Measurements from ENCODE around the gene RASGEF1B.

RASGEF1B gene

DNA sequence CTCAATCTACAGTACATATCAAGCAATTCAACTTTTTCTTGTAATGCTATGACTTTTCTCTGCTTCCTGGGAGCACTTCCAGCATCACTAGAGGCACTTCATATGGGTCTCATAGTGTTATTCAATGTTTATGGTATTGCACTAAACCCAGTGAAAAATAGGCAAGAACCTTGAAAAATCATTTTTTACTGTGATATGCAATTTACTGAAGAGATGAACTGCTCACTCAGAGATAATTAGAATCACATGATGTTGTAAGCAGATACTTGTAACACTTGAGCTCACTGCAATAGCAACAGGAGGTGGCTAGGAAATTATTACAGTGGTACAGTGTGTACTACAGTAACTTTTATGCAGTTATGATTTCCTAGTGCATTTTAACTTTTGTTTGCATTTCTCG lies 93.3 kb downstream of the RASGEF1B start:
- Histone ChIP-seq H3F3A (ENCODE audit: insufficient read depth) (no peaks in the 10 kb centered on the region), H3K4me2 (ENCODE audit: low read depth, low read length, poor library complexity, severe bottlenecking) (no peak overlapping the region), H2AFZ (ENCODE audit: low read depth, low read length, severe bottlenecking) (no peak overlapping the region), H3K36me3 (ENCODE audit: low read length) (no peaks in the 10 kb centered on the region), H3K27me3 (ENCODE audit: low read length) (no peaks in the 10 kb centered on the region), H3K27ac (ENCODE audit: low read depth, low read length) (no peak overlapping the region), H3K9me2 (replicated peaks; ENCODE audit: insufficient read depth, low read length) (no peaks in the 10 kb centered on the region), H3K9me3 (ENCODE audit: insufficient read depth, low read length) (no peaks in the 10 kb centered on the region), H3K79me2 (ENCODE audit: insufficient read depth, low read length) (no peaks in the 10 kb centered on the region), H3K9ac (ENCODE audit: low read length) (no peak overlapping the region), H3K4me3 (ENCODE audit: insufficient read depth, low read length, poor library complexity, severe bottlenecking) (no peak overlapping the region), H4K20me1 (ENCODE audit: low read depth, low read length) (no peaks in the 10 kb centered on the region)
- no peak for TF ChIP-seq EZH2phosphoT487 (conservative IDR thresholded peaks at IDR 0.05; ENCODE audit: low read length)
- TF ChIP-seq, protein P1, sequence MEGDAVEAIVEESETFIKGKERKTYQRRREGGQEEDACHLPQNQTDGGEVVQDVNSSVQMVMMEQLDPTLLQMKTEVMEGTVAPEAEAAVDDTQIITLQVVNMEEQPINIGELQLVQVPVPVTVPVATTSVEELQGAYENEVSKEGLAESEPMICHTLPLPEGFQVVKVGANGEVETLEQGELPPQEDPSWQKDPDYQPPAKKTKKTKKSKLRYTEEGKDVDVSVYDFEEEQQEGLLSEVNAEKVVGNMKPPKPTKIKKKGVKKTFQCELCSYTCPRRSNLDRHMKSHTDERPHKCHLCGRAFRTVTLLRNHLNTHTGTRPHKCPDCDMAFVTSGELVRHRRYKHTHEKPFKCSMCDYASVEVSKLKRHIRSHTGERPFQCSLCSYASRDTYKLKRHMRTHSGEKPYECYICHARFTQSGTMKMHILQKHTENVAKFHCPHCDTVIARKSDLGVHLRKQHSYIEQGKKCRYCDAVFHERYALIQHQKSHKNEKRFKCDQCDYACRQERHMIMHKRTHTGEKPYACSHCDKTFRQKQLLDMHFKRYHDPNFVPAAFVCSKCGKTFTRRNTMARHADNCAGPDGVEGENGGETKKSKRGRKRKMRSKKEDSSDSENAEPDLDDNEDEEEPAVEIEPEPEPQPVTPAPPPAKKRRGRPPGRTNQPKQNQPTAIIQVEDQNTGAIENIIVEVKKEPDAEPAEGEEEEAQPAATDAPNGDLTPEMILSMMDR (IDR thresholded peaks at IDR 0.05; ENCODE audit: insufficient read depth, low read length, poor library complexity, severe bottlenecking): no peak

DNA sequence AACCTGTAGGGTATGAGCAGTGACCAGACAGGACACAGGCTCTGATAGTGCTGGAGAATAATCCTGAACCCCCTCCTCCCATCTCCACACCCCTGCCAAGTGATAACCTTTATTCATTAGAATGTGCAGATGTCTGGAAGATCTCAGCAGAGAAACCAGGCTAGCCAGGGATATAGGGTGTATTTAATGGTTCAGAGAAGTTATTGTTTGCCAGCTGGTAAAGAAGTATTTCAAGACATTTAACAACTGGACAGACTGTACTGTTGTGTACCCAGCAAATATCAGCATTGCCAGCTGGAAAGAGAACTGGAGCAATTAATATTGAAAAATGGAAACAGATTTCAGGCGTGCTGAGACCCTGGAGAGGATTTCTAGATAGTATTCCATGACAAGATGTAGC lies 94.5 kb downstream of the RASGEF1B start:
- Histone ChIP-seq H3K9me3 (ENCODE audit: insufficient read depth, low read length) (no peaks in the 10 kb centered on the region), H3K4me3 (ENCODE audit: insufficient read depth, low read length, poor library complexity, severe bottlenecking) (no peak overlapping the region), H4K20me1 (ENCODE audit: low read depth, low read length) (no peaks in the 10 kb centered on the region), H3K36me3 (ENCODE audit: low read length) (no peaks in the 10 kb centered on the region), H3K79me2 (ENCODE audit: insufficient read depth, low read length) (no peaks in the 10 kb centered on the region), H3K4me2 (ENCODE audit: low read depth, low read length, poor library complexity, severe bottlenecking) (no peak overlapping the region), H3K9me2 (replicated peaks; ENCODE audit: insufficient read depth, low read length) (no peaks in the 10 kb centered on the region), H3K27ac (ENCODE audit: low read depth, low read length) (no peak overlapping the region), H3F3A (ENCODE audit: insufficient read depth) (no peaks in the 10 kb centered on the region), H2AFZ (ENCODE audit: low read depth, low read length, severe bottlenecking) (no peak overlapping the region), H3K9ac (ENCODE audit: low read length) (no peak overlapping the region), H3K27me3 (ENCODE audit: low read length) (no peaks in the 10 kb centered on the region)
- TF ChIP-seq, protein P1 (IDR thresholded peaks at IDR 0.05; ENCODE audit: insufficient read depth, low read length, poor library complexity, severe bottlenecking): no peak
- TF ChIP-seq EZH2phosphoT487 (conservative IDR thresholded peaks at IDR 0.05; ENCODE audit: low read length): no peak

DNA sequence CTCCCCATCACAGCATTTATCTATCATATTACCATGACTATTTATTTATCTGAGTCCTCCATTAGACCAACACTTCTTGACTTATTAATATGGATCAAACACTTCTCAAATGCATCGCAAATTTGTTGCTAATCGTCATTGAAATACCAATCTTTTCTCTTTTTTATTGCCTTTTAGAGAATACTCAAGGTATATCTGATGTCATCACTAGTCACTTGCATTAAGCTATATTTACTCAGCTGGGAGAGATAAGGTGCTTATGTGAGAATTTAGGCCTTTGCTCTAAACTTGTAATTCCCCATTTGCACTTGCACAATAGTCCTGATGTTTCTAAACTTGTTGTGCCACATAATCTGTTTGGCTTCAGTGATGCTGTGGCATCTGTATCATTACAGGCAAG lies 95.0 kb downstream of the RASGEF1B start:
- H3K9ac ChIP-seq (ENCODE audit: low read length): no peak overlapping the region
- H3K4me3 ChIP-seq (ENCODE audit: insufficient read depth, low read length, poor library complexity, severe bottlenecking): no peak overlapping the region
- no peaks in the 10 kb centered on the region for H3F3A ChIP-seq (ENCODE audit: insufficient read depth)
- no peaks in the 10 kb centered on the region for H3K9me3 ChIP-seq (ENCODE audit: insufficient read depth, low read length)
- H3K27me3 ChIP-seq (ENCODE audit: low read length): no peaks in the 10 kb centered on the region
- no peaks in the 10 kb centered on the region for H3K9me2 ChIP-seq (replicated peaks; ENCODE audit: insufficient read depth, low read length)
- H3K27ac ChIP-seq (ENCODE audit: low read depth, low read length): no peak overlapping the region
- no peaks in the 10 kb centered on the region for H3K79me2 ChIP-seq (ENCODE audit: insufficient read depth, low read length)
- no peak overlapping the region for H2AFZ ChIP-seq (ENCODE audit: low read depth, low read length, severe bottlenecking)
- H3K4me2 ChIP-seq (ENCODE audit: low read depth, low read length, poor library complexity, severe bottlenecking): no peak overlapping the region
- no peaks in the 10 kb centered on the region for H4K20me1 ChIP-seq (ENCODE audit: low read depth, low read length)
- TF ChIP-seq, protein P1 (IDR thresholded peaks at IDR 0.05; ENCODE audit: insufficient read depth, low read length, poor library complexity, severe bottlenecking): no peak
- no peak for TF ChIP-seq EZH2phosphoT487 (conservative IDR thresholded peaks at IDR 0.05; ENCODE audit: low read length)
- no peaks in the 10 kb centered on the region for H3K36me3 ChIP-seq (ENCODE audit: low read length)
